GM18858 (cell line): ENCODE results near the gene RCC2.
"Not testable (repeated sequence)": the region's sequence is repeated elsewhere in the genome, so short reads cannot be mapped to it uniquely, and the experiment has no call there.

ENCODE experiments used
- ATAC-seq: cut with Tn5 transposase; IDR thresholded peaks from one replicate; pipeline ENCODE4 v1.9.1; 2021; ENCODE audit not compliant: unreplicated experiment

Gene RCC2

GRCh38 chr1:17439250-17440073 lies at the start of gene RCC2:
Gene RCC2, minus strand, starts transcription at chr1:17439677. Its CDS starts 1,163 bp downstream, at chr1:17438514.
- ATAC-seq, result peak; percentile 37

- ATAC-seq, result no peak
Measured at GRCh38 chr1:17486242-17486641, 46.8 kb upstream of the RCC2 start.

GRCh38 chr1:17485281-17485680 lies 45.8 kb upstream of the RCC2 start:
- ATAC-seq, result no peak

GRCh38 chr1:17481981-17482380 lies 42.5 kb upstream of the RCC2 start:
- ATAC-seq, result not testable (repeated sequence)

- no peak for ATAC-seq
Measured at GRCh38 chr1:17480846-17481245, 41.4 kb upstream of the RCC2 start.

- ATAC-seq, result no peak
Measured at GRCh38 chr1:17475752-17476151, 36.3 kb upstream of the RCC2 start.

- not testable (repeated sequence) for ATAC-seq
Measured at GRCh38 chr1:17474836-17475555, 35.5 kb upstream of the RCC2 start.

GRCh38 chr1:17472814-17473213 lies 33.3 kb upstream of the RCC2 start:
- ATAC-seq, result no peak

- ATAC-seq, result no peak
Measured at GRCh38 chr1:17471393-17471792, 31.9 kb upstream of the RCC2 start.

GRCh38 chr1:17470021-17470799 lies 30.7 kb upstream of the RCC2 start:
- ATAC-seq, result no peak

GRCh38 chr1:17468357-17469265 lies 29.1 kb upstream of the RCC2 start:
- not testable (repeated sequence) for ATAC-seq

- ATAC-seq, result no peak
Measured at GRCh38 chr1:17466359-17466758, 26.9 kb upstream of the RCC2 start.

GRCh38 chr1:17465228-17465627 lies 25.8 kb upstream of the RCC2 start:
- no peak for ATAC-seq

GRCh38 chr1:17463991-17464390 lies 24.5 kb upstream of the RCC2 start:
- no peak for ATAC-seq

GRCh38 chr1:17462669-17463068 lies 23.2 kb upstream of the RCC2 start:
- ATAC-seq, result no peak

GRCh38 chr1:17460219-17460618 lies 20.7 kb upstream of the RCC2 start:
- ATAC-seq, result no peak

GRCh38 chr1:17458794-17459193 lies 19.3 kb upstream of the RCC2 start:
- no peak for ATAC-seq

GRCh38 chr1:17452686-17453085 lies 13.2 kb upstream of the RCC2 start:
- ATAC-seq, result no peak

GRCh38 chr1:17452203-17452602 lies 12.7 kb upstream of the RCC2 start:
- ATAC-seq, result not testable (repeated sequence)

- no peak for ATAC-seq
Measured at GRCh38 chr1:17451731-17452130, 12.3 kb upstream of the RCC2 start.
